HepG2 (cell line): Measurements from ENCODE around the gene SFT2D1. TPM values are rescaled to one million over a fixed set of nuclear protein-coding genes. Genes with fewer than 3 reads are reported as not detected.

ENCODE experiments used
- GTF3A ChIP-seq: sonication (generic); formaldehyde crosslinking; conservative IDR thresholded peaks from 2 replicates; pipeline ENCODE4 v1.4.0; 2020; ENCODE audit warnings: mild to moderate bottlenecking, missing genetic modification reagents
- HHEX ChIP-seq: IDR thresholded peaks from 2 replicates; pipeline ENCODE4 v1.6.1; 2016; ENCODE audit warnings: control low read depth
- HOXD1 ChIP-seq: sonication (generic); formaldehyde crosslinking; IDR thresholded peaks from 2 replicates; pipeline ENCODE4 v1.5.0; 2020; ENCODE audit warnings: missing genetic modification reagents
- LRRFIP1 ChIP-seq: sonication (generic); formaldehyde crosslinking; conservative IDR thresholded peaks from 2 replicates; pipeline ENCODE4 v1.4.0; 2020; ENCODE audit warnings: missing genetic modification reagents
- MBNL3 ChIP-seq: fragments of 250-450 bp; sonication (Bioruptor Pico); conservative IDR thresholded peaks from 2 replicates; pipeline ENCODE4 v1.8.0; 2022; ENCODE audit warnings: mild to moderate bottlenecking, inconsistent platforms
- MIXL1 ChIP-seq: IDR thresholded peaks from 2 replicates; pipeline ENCODE4 v1.6.1; 2016
- MTF1 ChIP-seq: sonication (generic); formaldehyde crosslinking; IDR thresholded peaks from 2 replicates; pipeline ENCODE4 v1.5.0; 2020; ENCODE audit warnings: missing genetic modification reagents
- NFIC ChIP-seq: IDR thresholded peaks from 2 replicates; pipeline ENCODE4 v1.6.1; 2012; ENCODE audit warnings: mild to moderate bottlenecking, low read length, inconsistent platforms
- PAX8 ChIP-seq: sonication (generic); formaldehyde crosslinking; IDR thresholded peaks from 2 replicates; pipeline ENCODE4 v1.8.0; 2022; ENCODE audit warnings: mild to moderate bottlenecking, missing genetic modification reagents, borderline replicate concordance
- RBAK ChIP-seq: sonication (generic); formaldehyde crosslinking; IDR thresholded peaks from 2 replicates; pipeline ENCODE4 v1.5.1; 2020; ENCODE audit warnings: mild to moderate bottlenecking, missing genetic modification reagents
- ZMYM4 ChIP-seq: sonication (generic); formaldehyde crosslinking; IDR thresholded peaks from 2 replicates; pipeline ENCODE4 v1.8.1; 2023; ENCODE audit warnings: mild to moderate bottlenecking, missing genetic modification reagents
- ZNF121 ChIP-seq: sonication (generic); formaldehyde crosslinking; IDR thresholded peaks from 2 replicates; pipeline ENCODE4 v1.5.0; 2020; ENCODE audit warnings: mild to moderate bottlenecking, missing genetic modification reagents
- ZNF615 ChIP-seq: sonication (generic); formaldehyde crosslinking; IDR thresholded peaks from 2 replicates; pipeline ENCODE4 v1.5.0; 2020; ENCODE audit warnings: mild to moderate bottlenecking, missing genetic modification reagents, borderline replicate concordance
- polyA plus RNA-seq, 8 experiments: library from polyadenylated mRNA; depleted of rRNA in 3 of 8; stranded (reverse) in 7 of 8; unstranded in 1 of 8; fragments of >200 nt; fragmentation: Illumina TruSeq in 4 of 8; extraction: Trizol in 4 of 8; gene quantifications; 2 replicates each; pipeline versions ENCODE4 v1.2.1 to v1.2.3, GENCODE V29; 2011 to 2016; ENCODE audit warnings: low read depth in 4 of 8, missing spikeins in 1 of 8, mixed read lengths in 1 of 8; ENCODE audit not compliant: insufficient read depth in 1 of 8
- total RNA-seq, 5 experiments: library from RNA; depleted of rRNA; stranded (reverse); fragments of >200 nt; fragmentation: Illumina TruSeq; extraction: Trizol; gene quantifications; 2 replicates each; pipeline ENCODE4 v1.2.3, GENCODE V29; 2016; ENCODE audit warnings: low read depth in 1 of 5
- TF ChIP-seq, protein P1 (sequence below): sonication (generic); formaldehyde crosslinking; IDR thresholded peaks from 2 replicates; pipeline ENCODE4 v1.5.1; 2020; ENCODE audit warnings: mild to moderate bottlenecking, missing genetic modification reagents, borderline replicate concordance
- TF ChIP-seq, protein P2 (sequence below): sonication (generic); formaldehyde crosslinking; IDR thresholded peaks from 2 replicates; pipeline ENCODE4 v1.4.0; 2020; ENCODE audit warnings: low read depth, mild to moderate bottlenecking, missing genetic modification reagents
- TF ChIP-seq, protein P3 (sequence below): sonication (generic); formaldehyde crosslinking; IDR thresholded peaks from 2 replicates; pipeline ENCODE4 v1.4.0; 2020; ENCODE audit warnings: missing genetic modification reagents

The SFT2D1 gene
- total and polyA plus RNA-seq, 2 of the 13 experiments (the other 11 are each of a cell fraction or from before 2014, with no cell fraction given), result 115 to 147 TPM

DNA sequence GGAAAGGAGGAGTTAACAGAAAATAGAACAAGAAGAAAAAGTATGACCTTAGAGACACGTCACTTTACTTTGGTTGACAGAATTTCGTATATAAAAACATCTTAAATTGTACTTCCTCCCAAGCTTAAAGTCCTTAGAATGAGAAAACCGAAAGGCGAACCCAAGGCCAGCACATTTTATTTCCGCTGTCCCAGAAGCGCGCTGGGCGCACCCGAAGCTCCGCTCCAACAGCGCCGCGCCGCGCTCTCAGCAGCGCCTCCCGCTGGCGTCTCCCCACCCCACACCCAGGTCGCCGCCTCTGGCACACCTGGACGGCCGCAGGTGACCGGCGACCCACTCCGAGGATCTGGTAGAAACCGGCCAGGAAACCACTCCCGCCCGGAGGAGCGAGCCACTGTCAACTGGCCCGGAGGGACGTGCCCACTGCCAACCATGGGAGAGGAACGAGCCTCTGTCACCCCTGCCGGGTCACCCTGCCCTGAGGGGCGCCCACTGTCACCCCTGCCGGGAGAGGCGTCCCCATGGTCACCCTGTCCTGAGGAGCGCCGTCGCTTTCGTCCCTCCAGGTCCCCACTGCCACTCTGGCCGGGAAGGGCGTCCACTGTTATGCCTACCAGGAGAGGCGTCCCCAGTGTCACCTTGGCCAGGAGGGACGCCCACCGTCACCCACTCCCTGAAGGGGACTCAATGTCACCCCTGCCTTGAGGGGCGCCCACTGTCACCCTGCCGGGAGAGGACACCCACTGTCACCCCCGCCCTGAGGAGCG lies 39.6 kb upstream of the SFT2D1 start (continued):
- TF ChIP-seq RBAK (CRISPR knock-in tag) (no peak), PAX8 (CRISPR knock-in tag) (peak; percentile 97; the same call in 1 of the 2 replicates), MBNL3 (CRISPR knock-in tag) (no peak), ZNF615 (CRISPR knock-in tag) (no peak), HOXD1 (no peak), GTF3A (CRISPR knock-in tag) (peak; percentile 90; the same call in 1 of the 2 replicates), NFIC (no peak), MIXL1 (CRISPR knock-in tag) (peak; percentile 60; the same call in 1 of the 2 replicates), ZMYM4 (peak; percentile 87), MTF1 (CRISPR knock-in tag) (no peak), LRRFIP1 (CRISPR knock-in tag) (no peak), HHEX (CRISPR knock-in tag) (0 out of 2 replicates have a peak, but pooled peaks have one; percentile 6), ZNF121 (no peak)
- TF ChIP-seq, protein P1, sequence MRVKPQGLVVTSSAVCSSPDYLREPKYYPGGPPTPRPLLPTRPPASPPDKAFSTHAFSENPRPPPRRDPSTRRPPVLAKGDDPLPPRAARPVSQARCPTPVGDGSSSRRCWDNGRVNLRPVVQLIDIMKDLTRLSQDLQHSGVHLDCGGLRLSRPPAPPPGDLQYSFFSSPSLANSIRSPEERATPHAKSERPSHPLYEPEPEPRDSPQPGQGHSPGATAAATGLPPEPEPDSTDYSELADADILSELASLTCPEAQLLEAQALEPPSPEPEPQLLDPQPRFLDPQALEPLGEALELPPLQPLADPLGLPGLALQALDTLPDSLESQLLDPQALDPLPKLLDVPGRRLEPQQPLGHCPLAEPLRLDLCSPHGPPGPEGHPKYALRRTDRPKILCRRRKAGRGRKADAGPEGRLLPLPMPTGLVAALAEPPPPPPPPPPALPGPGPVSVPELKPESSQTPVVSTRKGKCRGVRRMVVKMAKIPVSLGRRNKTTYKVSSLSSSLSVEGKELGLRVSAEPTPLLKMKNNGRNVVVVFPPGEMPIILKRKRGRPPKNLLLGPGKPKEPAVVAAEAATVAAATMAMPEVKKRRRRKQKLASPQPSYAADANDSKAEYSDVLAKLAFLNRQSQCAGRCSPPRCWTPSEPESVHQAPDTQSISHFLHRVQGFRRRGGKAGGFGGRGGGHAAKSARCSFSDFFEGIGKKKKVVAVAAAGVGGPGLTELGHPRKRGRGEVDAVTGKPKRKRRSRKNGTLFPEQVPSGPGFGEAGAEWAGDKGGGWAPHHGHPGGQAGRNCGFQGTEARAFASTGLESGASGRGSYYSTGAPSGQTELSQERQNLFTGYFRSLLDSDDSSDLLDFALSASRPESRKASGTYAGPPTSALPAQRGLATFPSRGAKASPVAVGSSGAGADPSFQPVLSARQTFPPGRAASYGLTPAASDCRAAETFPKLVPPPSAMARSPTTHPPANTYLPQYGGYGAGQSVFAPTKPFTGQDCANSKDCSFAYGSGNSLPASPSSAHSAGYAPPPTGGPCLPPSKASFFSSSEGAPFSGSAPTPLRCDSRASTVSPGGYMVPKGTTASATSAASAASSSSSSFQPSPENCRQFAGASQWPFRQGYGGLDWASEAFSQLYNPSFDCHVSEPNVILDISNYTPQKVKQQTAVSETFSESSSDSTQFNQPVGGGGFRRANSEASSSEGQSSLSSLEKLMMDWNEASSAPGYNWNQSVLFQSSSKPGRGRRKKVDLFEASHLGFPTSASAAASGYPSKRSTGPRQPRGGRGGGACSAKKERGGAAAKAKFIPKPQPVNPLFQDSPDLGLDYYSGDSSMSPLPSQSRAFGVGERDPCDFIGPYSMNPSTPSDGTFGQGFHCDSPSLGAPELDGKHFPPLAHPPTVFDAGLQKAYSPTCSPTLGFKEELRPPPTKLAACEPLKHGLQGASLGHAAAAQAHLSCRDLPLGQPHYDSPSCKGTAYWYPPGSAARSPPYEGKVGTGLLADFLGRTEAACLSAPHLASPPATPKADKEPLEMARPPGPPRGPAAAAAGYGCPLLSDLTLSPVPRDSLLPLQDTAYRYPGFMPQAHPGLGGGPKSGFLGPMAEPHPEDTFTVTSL (CRISPR knock-in tag), result 0 out of 2 replicates have a peak, but pooled peaks have one; percentile 44
- TF ChIP-seq, protein P2, sequence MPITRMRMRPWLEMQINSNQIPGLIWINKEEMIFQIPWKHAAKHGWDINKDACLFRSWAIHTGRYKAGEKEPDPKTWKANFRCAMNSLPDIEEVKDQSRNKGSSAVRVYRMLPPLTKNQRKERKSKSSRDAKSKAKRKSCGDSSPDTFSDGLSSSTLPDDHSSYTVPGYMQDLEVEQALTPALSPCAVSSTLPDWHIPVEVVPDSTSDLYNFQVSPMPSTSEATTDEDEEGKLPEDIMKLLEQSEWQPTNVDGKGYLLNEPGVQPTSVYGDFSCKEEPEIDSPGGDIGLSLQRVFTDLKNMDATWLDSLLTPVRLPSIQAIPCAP, result no peak
- TF ChIP-seq, protein P3, sequence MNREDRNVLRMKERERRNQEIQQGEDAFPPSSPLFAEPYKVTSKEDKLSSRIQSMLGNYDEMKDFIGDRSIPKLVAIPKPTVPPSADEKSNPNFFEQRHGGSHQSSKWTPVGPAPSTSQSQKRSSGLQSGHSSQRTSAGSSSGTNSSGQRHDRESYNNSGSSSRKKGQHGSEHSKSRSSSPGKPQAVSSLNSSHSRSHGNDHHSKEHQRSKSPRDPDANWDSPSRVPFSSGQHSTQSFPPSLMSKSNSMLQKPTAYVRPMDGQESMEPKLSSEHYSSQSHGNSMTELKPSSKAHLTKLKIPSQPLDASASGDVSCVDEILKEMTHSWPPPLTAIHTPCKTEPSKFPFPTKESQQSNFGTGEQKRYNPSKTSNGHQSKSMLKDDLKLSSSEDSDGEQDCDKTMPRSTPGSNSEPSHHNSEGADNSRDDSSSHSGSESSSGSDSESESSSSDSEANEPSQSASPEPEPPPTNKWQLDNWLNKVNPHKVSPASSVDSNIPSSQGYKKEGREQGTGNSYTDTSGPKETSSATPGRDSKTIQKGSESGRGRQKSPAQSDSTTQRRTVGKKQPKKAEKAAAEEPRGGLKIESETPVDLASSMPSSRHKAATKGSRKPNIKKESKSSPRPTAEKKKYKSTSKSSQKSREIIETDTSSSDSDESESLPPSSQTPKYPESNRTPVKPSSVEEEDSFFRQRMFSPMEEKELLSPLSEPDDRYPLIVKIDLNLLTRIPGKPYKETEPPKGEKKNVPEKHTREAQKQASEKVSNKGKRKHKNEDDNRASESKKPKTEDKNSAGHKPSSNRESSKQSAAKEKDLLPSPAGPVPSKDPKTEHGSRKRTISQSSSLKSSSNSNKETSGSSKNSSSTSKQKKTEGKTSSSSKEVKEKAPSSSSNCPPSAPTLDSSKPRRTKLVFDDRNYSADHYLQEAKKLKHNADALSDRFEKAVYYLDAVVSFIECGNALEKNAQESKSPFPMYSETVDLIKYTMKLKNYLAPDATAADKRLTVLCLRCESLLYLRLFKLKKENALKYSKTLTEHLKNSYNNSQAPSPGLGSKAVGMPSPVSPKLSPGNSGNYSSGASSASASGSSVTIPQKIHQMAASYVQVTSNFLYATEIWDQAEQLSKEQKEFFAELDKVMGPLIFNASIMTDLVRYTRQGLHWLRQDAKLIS, result no peak
